ENCODE data around the gene NRSN2. TPM values are rescaled to one million over a fixed set of nuclear protein-coding genes. Genes with fewer than 3 reads are reported as not detected.

Gene NRSN2, protein sequence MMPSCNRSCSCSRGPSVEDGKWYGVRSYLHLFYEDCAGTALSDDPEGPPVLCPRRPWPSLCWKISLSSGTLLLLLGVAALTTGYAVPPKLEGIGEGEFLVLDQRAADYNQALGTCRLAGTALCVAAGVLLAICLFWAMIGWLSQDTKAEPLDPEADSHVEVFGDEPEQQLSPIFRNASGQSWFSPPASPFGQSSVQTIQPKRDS
- total RNA-seq, result 38.8 and 54.0 TPM in 2 replicates

DNA sequence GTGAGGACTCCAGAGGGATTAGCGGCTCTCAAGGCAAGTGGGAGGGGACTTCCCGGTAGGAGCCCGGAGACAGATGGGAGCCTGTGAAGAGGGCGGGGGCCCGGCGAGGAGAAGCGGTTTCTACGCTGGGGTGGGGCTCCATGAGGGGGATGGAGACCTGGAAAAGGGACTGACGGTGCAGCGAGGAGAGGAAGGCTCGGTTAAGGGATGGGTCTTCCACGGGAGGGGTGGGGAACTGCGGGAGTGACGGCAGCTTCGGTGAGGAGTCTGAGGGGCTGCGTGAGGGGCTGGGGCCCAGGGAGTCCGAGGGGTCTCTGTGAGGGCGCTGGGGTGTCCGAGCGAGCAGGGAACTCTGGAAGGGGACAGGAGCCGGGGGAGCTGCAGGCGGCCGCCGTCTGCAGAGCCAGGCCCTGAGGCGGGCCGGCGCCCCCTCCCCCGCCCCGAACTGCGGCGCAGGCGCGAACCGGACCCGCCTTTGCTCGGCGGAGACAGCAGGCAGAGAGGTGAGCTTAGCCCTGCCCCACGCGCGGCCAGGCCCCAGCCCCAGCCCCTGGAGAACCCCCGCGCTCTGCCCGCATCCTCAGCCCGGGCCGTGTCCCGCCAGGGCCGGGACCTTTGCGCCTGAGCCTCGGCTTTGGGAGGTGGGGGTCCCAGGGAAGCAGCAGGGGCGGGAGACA is at the start of gene NRSN2:
Gene NRSN2 (plus strand): TSS at position 472 of the 677 bp plus-strand sequence. CDS start 2,533 bp downstream, outside the sequence.

DNA sequence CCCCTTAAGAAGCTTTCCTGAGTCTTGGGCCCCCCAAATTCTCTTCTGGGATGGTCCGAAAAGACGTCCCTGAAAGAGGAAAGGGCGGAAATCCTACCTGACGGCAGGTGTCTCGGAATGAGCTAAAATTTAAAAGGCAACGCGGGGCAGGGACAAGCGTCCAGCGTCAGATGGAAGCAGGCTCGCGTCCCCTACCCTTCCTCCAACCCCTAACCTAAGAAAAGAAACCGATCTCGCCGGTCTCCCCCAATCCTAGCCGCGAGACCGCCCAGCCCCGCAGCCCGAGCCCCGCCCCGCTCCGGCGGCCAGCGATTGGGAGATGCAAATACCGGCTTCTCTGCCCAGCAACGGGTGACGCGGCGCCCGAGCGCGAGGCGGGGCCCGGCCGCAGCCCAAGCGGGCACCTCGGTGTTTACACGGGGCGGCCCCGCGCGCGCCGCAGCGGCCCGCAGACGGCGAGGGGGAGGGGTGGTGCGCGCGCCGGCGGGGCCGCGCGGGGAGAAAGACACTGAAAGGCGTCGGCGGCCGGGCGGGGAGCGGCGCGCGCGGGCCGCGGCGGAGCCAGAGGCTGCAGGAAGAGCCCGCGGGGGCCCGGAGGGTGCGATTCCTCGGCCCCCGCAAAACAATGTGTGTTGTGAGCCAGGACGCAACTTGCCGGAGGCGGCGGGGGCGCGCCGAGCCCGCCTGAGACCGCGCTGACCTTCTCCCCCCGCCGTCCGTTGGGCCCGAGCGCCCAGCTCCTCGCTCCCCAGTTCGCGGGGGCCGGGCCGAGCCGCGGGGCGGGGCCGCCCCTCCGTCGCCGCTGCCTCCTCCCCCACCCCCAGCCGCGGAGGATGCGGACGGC is 21.6 kb upstream of the NRSN2 start, which contains the start of gene SOX12:
Gene SOX12 (plus strand): TSS at position 508 of the 844 bp plus-strand sequence. CDS start 373 bp downstream, outside the sequence.

Other genes with a start within 250 kb of the NRSN2 start
- not detected in 2 replicates for gene DEFB126, start 204.5 kb upstream of the NRSN2 start, total RNA-seq
- not detected in 2 replicates for gene DEFB127, start 189.7 kb upstream of the NRSN2 start, total RNA-seq
- not detected in 2 replicates for gene DEFB128, start 157.4 kb upstream of the NRSN2 start, total RNA-seq
- gene DEFB129, start 119.9 kb upstream of the NRSN2 start, total RNA-seq, result not detected in 2 replicates
- gene DEFB132, start 89.4 kb upstream of the NRSN2 start, total RNA-seq, result not detected in 2 replicates
- 1.7 and 1.9 TPM in 2 replicates for gene C20orf96, start 56.4 kb upstream of the NRSN2 start, total RNA-seq
- 12.5 and 16.4 TPM in 2 replicates for gene ZCCHC3, start 49.5 kb upstream of the NRSN2 start, total RNA-seq
- 15.2 and 16.2 TPM in 2 replicates for gene SOX12, start 21.6 kb upstream of the NRSN2 start, total RNA-seq
- gene TRIB3, start 33.6 kb downstream of the NRSN2 start, total RNA-seq, result 6.7 and 8.2 TPM in 2 replicates
- 100 and 101 TPM in 2 replicates for gene RBCK1, start 61.2 kb downstream of the NRSN2 start, total RNA-seq
- 28.3 and 28.6 TPM in 2 replicates for gene TBC1D20, start 115.4 kb downstream of the NRSN2 start, total RNA-seq
- 75.5 and 84.6 TPM in 2 replicates for gene CSNK2A1, start 196.7 kb downstream of the NRSN2 start, total RNA-seq